Smooth muscle cell (in vitro differentiated cells): ENCODE data around the gene RASSF1. TPM values are rescaled to one million over a fixed set of nuclear protein-coding genes. Genes with fewer than 3 reads are reported as not detected.

Source experiments
- DNase-seq: peaks from one replicate; lab custom pipeline; 2025; ENCODE audit not compliant: unreplicated experiment; lab: John Stamatoyannopoulos, UW
- H2AFZ ChIP-seq: fragments of 200-600 bp; sonication (generic); 2 replicates; pipeline ENCODE4 v1.6.0; 2016; ENCODE audit warnings: antibody characterized with exemption, low read depth, mild to moderate bottlenecking
- H3F3A ChIP-seq: fragments of 200-600 bp; sonication (generic); 2 replicates; pipeline ENCODE4 v1.6.0; 2017; ENCODE audit warnings: antibody characterized with exemption, low read depth
- H3K27ac ChIP-seq: fragments of 200-600 bp; sonication (generic); 2 replicates; pipeline ENCODE4 v1.5.1; 2016; ENCODE audit warnings: low read depth, mild to moderate bottlenecking
- H3K27me3 ChIP-seq: fragments of 200-600 bp; sonication (generic); 2 replicates; pipeline ENCODE4 v1.6.1; 2016; ENCODE audit warnings: low read depth, mild to moderate bottlenecking
- H3K36me3 ChIP-seq: fragments of 200-600 bp; sonication (generic); 2 replicates; pipeline ENCODE4 v1.5.1; 2016; ENCODE audit warnings: low read depth
- H3K4me1 ChIP-seq: fragments of 200-600 bp; sonication (generic); 2 replicates; pipeline ENCODE4 v1.5.1; 2016; ENCODE audit warnings: low read depth
- H3K4me2 ChIP-seq: fragments of 200-600 bp; sonication (generic); 2 replicates; pipeline ENCODE4 v1.6.0; 2016; ENCODE audit warnings: mild to moderate bottlenecking
- H3K4me3 ChIP-seq: fragments of 200-600 bp; sonication (generic); 2 replicates; pipeline ENCODE4 v1.5.1; 2016; ENCODE audit warnings: mild to moderate bottlenecking
- H3K79me2 ChIP-seq: fragments of 200-600 bp; sonication (generic); 2 replicates; pipeline ENCODE4 v1.6.0; 2016; ENCODE audit warnings: low read depth, mild to moderate bottlenecking
- H3K9ac ChIP-seq: fragments of 200-600 bp; sonication (generic); 2 replicates; pipeline ENCODE4 v1.6.0; 2016; ENCODE audit warnings: low read depth
- H3K9me3 ChIP-seq: fragments of 200-600 bp; sonication (generic); replicated peaks from 2 replicates; pipeline ENCODE4 v1.5.1; 2016; ENCODE audit warnings: low read depth
- H4K20me1 ChIP-seq: fragments of 200-600 bp; sonication (generic); 2 replicates; pipeline ENCODE4 v1.6.0; 2016; ENCODE audit warnings: low read depth
- CTCF ChIP-seq: fragments of 200-600 bp; sonication (generic); IDR thresholded peaks from 2 replicates; pipeline ENCODE4 v1.5.1; 2017; ENCODE audit warnings: borderline replicate concordance, mild to moderate bottlenecking, antibody characterized with exemption; ENCODE audit not compliant: insufficient read depth, poor library complexity, severe bottlenecking
- WGBS: methylation state at CpG from one replicate; pipeline ENCODE4 v1.1.7; 2016; ENCODE audit warnings: low lambda C conversion rate; 5-methylcytosine and 5-hydroxymethylcytosine counted together
- polyA plus RNA-seq: library from polyadenylated mRNA; unstranded; fragments of >200 nt; fragmentation: Nextera tagmentation; extraction: Ambion mirVana; gene quantifications from 2 replicates; pipeline ENCODE4 v1.2.1, GENCODE V29; 2016
- total RNA-seq: library from RNA; depleted of rRNA; stranded (reverse); fragments of >200 nt; gene quantifications from 2 replicates; pipeline ENCODE4 v1.2.3, GENCODE V29; 2014

Gene RASSF1
- total and polyA plus RNA-seq, 2 experiments from 2014 or later: 27.6 to 58.5 TPM

DNA sequence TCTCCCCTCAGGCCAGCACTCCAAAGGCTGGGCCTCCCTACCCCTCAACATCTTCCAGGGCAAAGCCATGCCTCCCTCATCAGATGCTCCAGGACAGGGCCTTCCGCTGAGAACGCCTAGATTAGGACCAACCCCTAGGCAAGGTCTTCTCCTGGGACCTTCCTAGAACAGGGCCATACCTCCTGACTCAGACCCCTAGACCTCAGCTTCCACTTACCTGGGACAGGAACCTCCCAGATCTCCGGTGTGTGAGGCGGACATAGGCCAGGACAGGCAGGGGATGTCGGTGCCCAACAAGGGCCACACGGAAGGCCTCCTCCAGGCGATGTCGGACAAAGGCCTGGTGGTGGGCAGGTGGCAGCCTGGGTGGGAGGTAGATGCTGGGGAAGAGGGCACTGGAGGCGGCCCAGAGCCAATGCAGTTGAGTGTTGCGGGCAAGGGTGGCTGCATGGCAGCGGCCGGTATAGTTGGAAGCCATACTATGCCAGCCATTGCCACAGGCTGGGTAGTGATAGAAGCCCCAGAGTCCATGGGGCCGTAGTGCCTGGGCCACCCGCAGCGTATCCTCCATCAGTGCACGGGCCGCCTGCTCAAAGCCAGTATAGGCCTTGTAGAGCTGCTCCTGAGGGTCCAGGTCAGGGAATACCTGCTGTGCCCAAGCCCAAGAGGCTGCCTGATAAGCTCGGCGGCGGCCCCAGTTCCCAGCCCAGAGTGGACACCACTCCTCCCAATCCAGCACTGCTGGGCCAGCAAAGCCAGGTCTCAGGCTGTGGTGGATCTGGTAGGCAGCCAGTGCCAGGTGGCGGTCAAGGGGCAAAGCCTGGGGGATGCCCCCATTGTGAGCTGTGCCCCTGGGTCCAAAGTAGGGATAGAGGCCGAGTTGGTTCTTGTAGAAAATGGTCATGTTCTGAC lies 45.9 kb downstream of the RASSF1 start:
- Histone ChIP-seq H3K4me1 (peaks cover 17% of the 10 kb centered on the region), H2AFZ (no peak overlapping the region), H4K20me1 (no peaks in the 10 kb centered on the region), H3K36me3 (no peaks in the 10 kb centered on the region), H3K9me3 (no peaks in the 10 kb centered on the region), H3K4me2 (no peak overlapping the region), H3F3A (no peaks in the 10 kb centered on the region), H3K9ac (no peak overlapping the region), H3K79me2 (peaks cover 11% of the 10 kb centered on the region), H3K4me3 (no peak overlapping the region), H3K27ac (no peak overlapping the region), H3K27me3 (no peaks in the 10 kb centered on the region)
- no peak for TF ChIP-seq CTCF
- WGBS: 97% methylated on average over 22 of the region's 22 CpGs
- no peak for DNase-seq

DNA sequence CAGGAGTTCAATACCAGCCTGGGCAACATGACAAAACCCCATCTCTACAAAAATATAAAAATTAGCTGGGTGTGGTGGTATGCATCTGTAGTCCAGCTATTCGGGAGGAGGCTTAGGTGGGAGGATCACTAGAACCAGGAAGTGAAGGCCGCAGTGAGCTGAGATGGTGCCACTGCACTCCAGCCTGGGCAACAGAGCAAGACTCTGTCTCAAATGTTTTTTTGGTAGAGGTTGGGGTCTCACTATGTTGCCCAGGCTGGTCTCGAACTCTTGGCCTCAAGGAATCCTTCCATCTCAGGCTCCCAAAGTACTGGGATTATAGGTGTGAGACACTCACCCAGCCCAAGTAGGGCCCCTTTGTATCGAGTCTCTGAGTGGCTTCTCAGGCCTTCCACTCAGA lies 46.5 kb downstream of the RASSF1 start:
- Histone ChIP-seq H3K4me3 (no peak overlapping the region), H3K79me2 (peaks cover 11% of the 10 kb centered on the region), H4K20me1 (no peaks in the 10 kb centered on the region), H2AFZ (no peak overlapping the region), H3K4me2 (no peak overlapping the region), H3K27me3 (no peaks in the 10 kb centered on the region), H3K9ac (no peak overlapping the region), H3K36me3 (no peaks in the 10 kb centered on the region), H3K27ac (no peak overlapping the region), H3F3A (no peaks in the 10 kb centered on the region), H3K9me3 (no peaks in the 10 kb centered on the region), H3K4me1 (peaks cover 15% of the 10 kb centered on the region)
- WGBS: 93% methylated on average over 4 of the region's 4 CpGs
- no peak for DNase-seq
- no peak for TF ChIP-seq CTCF

DNA sequence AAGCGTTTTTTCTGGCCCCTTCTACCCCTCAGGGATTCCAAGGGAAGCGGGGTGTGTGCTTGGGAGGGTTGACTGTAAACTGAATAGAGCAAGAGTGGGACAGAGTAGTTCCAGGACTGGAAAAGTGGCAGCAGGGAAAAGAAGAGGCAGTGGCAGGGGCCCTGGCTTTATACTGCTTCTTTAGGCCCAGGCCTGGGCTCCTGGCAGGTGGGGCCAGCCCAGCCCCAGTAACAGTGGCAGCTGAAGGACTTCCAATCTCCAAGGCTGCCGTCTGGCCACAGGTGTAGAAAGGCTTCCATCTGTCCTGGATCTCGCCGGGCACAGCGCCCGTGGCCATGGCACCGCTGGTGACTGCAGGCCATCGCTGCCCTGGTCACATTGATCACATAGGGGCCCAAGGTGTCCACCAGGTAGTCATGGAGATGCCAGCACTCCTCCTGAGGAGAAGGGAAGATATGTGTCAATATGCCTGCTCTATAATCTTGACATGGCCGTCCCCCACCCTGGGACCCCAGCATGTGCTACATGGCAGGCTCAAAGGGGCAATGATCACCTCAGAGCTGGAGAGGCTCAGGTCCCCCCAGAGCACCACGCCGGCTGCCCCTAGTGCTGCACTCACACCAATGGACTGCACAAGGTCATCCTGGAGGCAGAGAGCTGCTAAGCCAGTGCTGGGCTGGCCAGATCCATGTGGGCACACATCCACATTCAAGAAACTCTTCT lies 47.4 kb downstream of the RASSF1 start:
- Histone ChIP-seq H3K36me3 (no peaks in the 10 kb centered on the region), H2AFZ (no peak overlapping the region), H4K20me1 (no peaks in the 10 kb centered on the region), H3K79me2 (peaks cover 11% of the 10 kb centered on the region), H3K9me3 (no peaks in the 10 kb centered on the region), H3F3A (no peaks in the 10 kb centered on the region), H3K4me3 (peak overlapping the region; percentile 44), H3K27ac (peak overlapping the region; percentile 10), H3K27me3 (no peaks in the 10 kb centered on the region), H3K9ac (no peak overlapping the region), H3K4me1 (peaks cover 11% of the 10 kb centered on the region), H3K4me2 (peak overlapping the region; percentile 82)
- no peak for TF ChIP-seq CTCF
- DNase-seq: no peak
- WGBS: 88% methylated on average over 12 of the region's 12 CpGs
